AG04450 (cell line): ENCODE results near the gene CCNJL. TPM values are rescaled to one million over a fixed set of nuclear protein-coding genes. Genes with fewer than 3 reads are reported as not detected.

Experiments
- CTCF ChIA-PET: fragments of 300-600, 350-600 bp; formaldehyde crosslinking; extraction: SDS; loops from one replicate; lab custom pipeline; 2022; ENCODE audit warnings: antibody characterized with exemption, inconsistent platforms; lab: Charles Lee
- POLR2A ChIA-PET: fragments of 350-600 bp; formaldehyde crosslinking; extraction: SDS; loops from one replicate; lab custom pipeline; 2021; ENCODE audit warnings: antibody characterized with exemption, inconsistent platforms; lab: Yijun Ruan, JAX
- DNase-seq: peaks from one replicate; pipeline ENCODE4 v3.0.0-alpha.2; 2011; ENCODE audit warnings: low read depth, low spot score
- H3K27ac ChIP-seq: one replicate; pipeline ENCODE4 v1.5.1; 2012; ENCODE audit warnings: low read depth, low read length, control low read depth
- H3K27me3 ChIP-seq: one replicate; pipeline ENCODE4 v1.6.0; 2012; ENCODE audit warnings: low read length; ENCODE audit not compliant: control insufficient read depth, insufficient read depth
- H3K4me3 ChIP-seq: 2 replicates; pipeline ENCODE4 v1.5.1; 2011; ENCODE audit warnings: mild to moderate bottlenecking, low read depth, low read length, control low read depth
- H3K9me3 ChIP-seq: 2 replicates; pipeline ENCODE4 v1.5.1; 2012; ENCODE audit warnings: low read length; ENCODE audit not compliant: control insufficient read depth, insufficient read depth
- CTCF ChIP-seq: IDR thresholded peaks from 2 replicates; pipeline ENCODE4 v1.5.1; 2011; ENCODE audit warnings: low read depth, low read length, control low read depth, inconsistent platforms
- polyA plus RNA-seq: library from polyadenylated mRNA; depleted of rRNA; stranded (reverse); fragments of >200 nt; gene quantifications from 2 replicates; pipeline ENCODE4 v1.2.3, GENCODE V29; 2011

Gene CCNJL
- polyA plus RNA-seq, 1 experiment: 3.8 TPM

- Histone ChIP-seq H3K9me3 (no peaks in the 10 kb centered on the region; the same call in 1 of the 2 replicates), H3K27ac (no peak overlapping the region), H3K4me3 (peak overlapping the region; percentile 84), H3K27me3 (peaks cover 4% of the 10 kb centered on the region)
- no peak for TF ChIP-seq CTCF
- ChIA-PET POLR2A (no interaction called here), CTCF (interaction anchor here (1.0 to 1.8 kb wide), 4 partner anchors 32 to 290 kb away, joined by 3 to 6 read pairs (median 4); no protein-coding TSS in a partner anchor)
- DNase-seq: no peak
Observed at GRCh38 chr5:160311491-160312133, 752 bp downstream of the CCNJL start.

GRCh38 chr5:160310552-160311295 lies 1.6 kb downstream of the CCNJL start:
- no peak for DNase-seq
- CTCF ChIA-PET: interaction anchor here (0.9 to 1.8 kb wide), 4 partner anchors 34 to 289 kb away, joined by 3 to 6 read pairs (median 4); no protein-coding TSS in a partner anchor
- TF ChIP-seq CTCF: no peak
- Histone ChIP-seq H3K4me3 (no peak overlapping the region), H3K27me3 (peaks cover 4% of the 10 kb centered on the region), H3K9me3 (no peaks in the 10 kb centered on the region; the same call in 1 of the 2 replicates), H3K27ac (no peak overlapping the region)
- POLR2A ChIA-PET: no interaction called here

- no peak for DNase-seq
- Histone ChIP-seq H3K27ac (no peak overlapping the region), H3K4me3 (no peak overlapping the region), H3K27me3 (peaks cover 4% of the 10 kb centered on the region), H3K9me3 (no peaks in the 10 kb centered on the region; the same call in 1 of the 2 replicates)
- TF ChIP-seq CTCF: no peak
- POLR2A ChIA-PET: no interaction called here
- CTCF ChIA-PET: interaction anchor here (0.6 to 0.9 kb wide), 2 partner anchors 35 to 212 kb away, joined by 3 to 4 read pairs; no protein-coding TSS in a partner anchor
Observed at GRCh38 chr5:160310140-160310539, 2.2 kb downstream of the CCNJL start.

- DNase-seq: no peak
- Histone ChIP-seq H3K4me3 (no peak overlapping the region), H3K27ac (no peak overlapping the region), H3K9me3 (no peaks in the 10 kb centered on the region; the same call in 1 of the 2 replicates), H3K27me3 (no peaks in the 10 kb centered on the region)
- CTCF ChIA-PET: interaction anchor here (0.6 to 0.9 kb wide), 3 partner anchors 34 to 285 kb away, joined by 3 to 8 read pairs (median 4); no protein-coding TSS in a partner anchor
- POLR2A ChIA-PET: no interaction called here
- no peak for TF ChIP-seq CTCF
Observed at GRCh38 chr5:160306696-160307095, 5.7 kb downstream of the CCNJL start.

GRCh38 chr5:160305319-160305718 lies 7.0 kb downstream of the CCNJL start:
- Histone ChIP-seq H3K9me3 (no peaks in the 10 kb centered on the region), H3K4me3 (no peak overlapping the region), H3K27ac (no peak overlapping the region), H3K27me3 (no peaks in the 10 kb centered on the region)
- ChIA-PET POLR2A (no interaction called here), CTCF (no interaction called here)
- no peak for TF ChIP-seq CTCF
- DNase-seq: no peak
